ENCODE results near the gene IFIT2. TPM values are rescaled to one million over a fixed set of nuclear protein-coding genes. Genes with fewer than 3 reads are reported as not detected.

IFIT2 gene
- total and polyA plus RNA-seq, 2 donors (not counting 3 experiments of a cell fraction or from before 2014, with no cell fraction given): 0.23 to 1.4 TPM

DNA sequence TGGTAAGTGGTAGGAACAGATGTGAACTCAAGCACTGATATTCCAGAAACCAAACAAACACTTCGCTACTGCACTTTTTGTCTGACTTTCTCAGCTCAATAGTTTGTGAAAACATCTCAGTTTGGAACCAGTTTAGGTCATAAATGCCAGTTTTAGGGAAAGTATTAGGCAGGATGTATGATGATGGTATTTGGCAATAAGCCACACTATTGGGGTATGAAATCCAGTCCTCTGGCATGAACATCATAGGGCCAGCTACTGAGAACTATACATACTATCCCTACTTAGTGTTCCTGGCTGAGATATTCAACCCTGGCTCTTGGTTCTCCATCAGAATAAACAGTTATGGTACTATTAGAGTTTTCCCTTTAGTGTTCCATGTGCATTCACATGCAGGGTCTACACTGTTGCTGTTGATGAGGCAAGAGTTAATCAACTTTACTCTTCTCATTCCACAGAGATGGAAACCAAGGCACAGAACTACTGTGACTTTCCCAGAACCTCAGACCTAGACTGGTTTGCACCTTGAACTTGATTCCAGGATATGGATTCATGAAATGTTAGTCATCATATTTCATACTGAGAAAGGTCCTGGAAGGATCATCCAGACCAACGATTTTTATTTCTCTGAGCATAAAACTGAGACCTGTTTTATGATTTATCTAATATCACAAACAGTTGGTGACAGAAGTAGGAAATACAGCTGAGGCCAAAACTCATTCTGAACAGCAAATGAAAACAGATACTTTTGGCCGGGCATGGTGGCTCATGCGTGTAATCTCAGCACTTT lies 20.0 kb upstream of the IFIT2 start:
- intact Hi-C loops (cut with micrococcal nuclease): no loop called here
- no peak overlapping the region for H3K9ac ChIP-seq (replicated peaks; ENCODE audit: extremely low read depth, insufficient read depth, low read length)
- FAIRE-seq: no peak
- BruUV-seq (replicated peaks): no TSS peak
- no peaks in the 10 kb centered on the region for H3K36me3 ChIP-seq (ENCODE audit: control insufficient read depth in 2 of 2, extremely low read depth in 1 of 2, insufficient read depth in 2 of 2, low read length in 2 of 2)
- H3K27ac ChIP-seq (ENCODE audit: insufficient read depth, low read depth, low read length): no peak overlapping the region
- H3K79me2 ChIP-seq (ENCODE audit: control insufficient read depth, insufficient read depth, low read length): no peaks in the 10 kb centered on the region
- no peak overlapping the region for H3K4me2 ChIP-seq (ENCODE audit: insufficient read depth, low read length)
- peaks cover 37% of the 10 kb centered on the region for H3K4me1 ChIP-seq (ENCODE audit: control insufficient read depth, extremely low read depth, insufficient read depth, low read length)
- H3K9me1 ChIP-seq (replicated peaks; ENCODE audit: control insufficient read depth, extremely low read depth, insufficient read depth, low read length): no peaks in the 10 kb centered on the region
- DNase-seq (ENCODE audit: low read depth, low spot score): no peak
- CTCF ChIA-PET: interaction anchor here (1.0 to 1.2 kb wide), 2 partner anchors 65 to 88 kb away, joined by 3 read pairs; no protein-coding TSS in a partner anchor
- peaks cover 3% of the 10 kb centered on the region for H4K20me1 ChIP-seq (replicated peaks; ENCODE audit: control insufficient read depth, extremely low read depth, insufficient read depth, low read length)
- H3K9me3 ChIP-seq (replicated peaks; ENCODE audit: control insufficient read depth, insufficient read depth, low read length): no peaks in the 10 kb centered on the region
- peaks cover 36 to 57% of the 10 kb centered on the region in 2 experiments for H3K27me3 ChIP-seq (ENCODE audit: control insufficient read depth in 2 of 2, insufficient read depth in 2 of 2, low read length in 2 of 2)
- dilution Hi-C loops (cut with MboI; ENCODE audit: extremely low pct_ligation_motif_present, low sequenced_read_pairs): no loop called here
- no peak overlapping the region for H3K4me3 ChIP-seq (replicated peaks in 1 of 3; ENCODE audit: insufficient read depth in 1 of 3, low read depth in 1 of 3, low read length in 3 of 3)
- TF ChIP-seq JUN (IDR thresholded peaks at IDR 0.05; ENCODE audit: borderline replicate concordance, insufficient read depth, insufficient read length, low read depth) (no peak), FOS (IDR thresholded peaks at IDR 0.05; ENCODE audit: borderline replicate concordance, insufficient read depth, low read length) (no peak), POLR2AphosphoS5 (IDR thresholded peaks at IDR 0.05; ENCODE audit: insufficient read depth, low read depth, low read length) (no peak), EZH2 (IDR thresholded peaks at IDR 0.05; ENCODE audit: borderline replicate concordance, low read depth, low read length, severe bottlenecking) (no peak), MYC (IDR thresholded peaks at IDR 0.05; ENCODE audit: low read depth, low read length) (no peak), MAX (IDR thresholded peaks at IDR 0.05; ENCODE audit: insufficient read depth, insufficient read length) (no peak), CTCF (IDR thresholded peaks at IDR 0.05; ENCODE audit: extremely low read depth in 1 of 2, insufficient read depth in 1 of 2, low read depth in 1 of 2, low read length in 2 of 2) (no peak), POLR2A (IDR thresholded peaks at IDR 0.05; ENCODE audit: low read depth, low read length) (no peak), GATA2 (IDR thresholded peaks at IDR 0.05; ENCODE audit: insufficient read depth, insufficient read length, low read depth, low read length) (no peak)
- POLR2A ChIA-PET: no interaction called here
- H2AFZ ChIP-seq (ENCODE audit: low read depth, low read length): no peak overlapping the region

Data from endothelial cell of umbilical vein (primary cell).